ENCODE data around the gene TBX18.

Gene TBX18

DNA sequence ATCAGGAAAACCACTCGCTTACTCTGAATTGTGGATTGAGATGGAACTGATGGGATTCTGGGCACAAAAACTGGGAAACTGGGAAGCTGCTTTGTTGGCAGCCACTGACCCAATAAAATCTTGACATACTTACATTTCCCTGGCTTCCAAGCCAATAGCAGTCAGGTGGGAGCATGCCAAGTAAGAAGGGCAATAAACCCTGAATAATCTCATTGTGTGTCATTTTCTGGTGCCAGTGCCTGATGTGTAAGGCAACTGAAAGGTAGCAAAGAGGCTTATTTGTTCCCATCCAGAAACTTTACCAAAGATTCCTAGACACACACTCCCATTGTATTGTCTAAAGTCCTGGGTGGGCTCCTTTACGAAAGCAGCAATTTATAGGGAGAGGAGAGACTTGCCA lies 93.2 kb downstream of the TBX18 start:
- no peak for DNase-seq (ENCODE audit: low read depth)

GRCh38 chr6:84669945-84670344 lies 94.5 kb downstream of the TBX18 start:
- DNase-seq (ENCODE audit: low read depth): no peak

DNA sequence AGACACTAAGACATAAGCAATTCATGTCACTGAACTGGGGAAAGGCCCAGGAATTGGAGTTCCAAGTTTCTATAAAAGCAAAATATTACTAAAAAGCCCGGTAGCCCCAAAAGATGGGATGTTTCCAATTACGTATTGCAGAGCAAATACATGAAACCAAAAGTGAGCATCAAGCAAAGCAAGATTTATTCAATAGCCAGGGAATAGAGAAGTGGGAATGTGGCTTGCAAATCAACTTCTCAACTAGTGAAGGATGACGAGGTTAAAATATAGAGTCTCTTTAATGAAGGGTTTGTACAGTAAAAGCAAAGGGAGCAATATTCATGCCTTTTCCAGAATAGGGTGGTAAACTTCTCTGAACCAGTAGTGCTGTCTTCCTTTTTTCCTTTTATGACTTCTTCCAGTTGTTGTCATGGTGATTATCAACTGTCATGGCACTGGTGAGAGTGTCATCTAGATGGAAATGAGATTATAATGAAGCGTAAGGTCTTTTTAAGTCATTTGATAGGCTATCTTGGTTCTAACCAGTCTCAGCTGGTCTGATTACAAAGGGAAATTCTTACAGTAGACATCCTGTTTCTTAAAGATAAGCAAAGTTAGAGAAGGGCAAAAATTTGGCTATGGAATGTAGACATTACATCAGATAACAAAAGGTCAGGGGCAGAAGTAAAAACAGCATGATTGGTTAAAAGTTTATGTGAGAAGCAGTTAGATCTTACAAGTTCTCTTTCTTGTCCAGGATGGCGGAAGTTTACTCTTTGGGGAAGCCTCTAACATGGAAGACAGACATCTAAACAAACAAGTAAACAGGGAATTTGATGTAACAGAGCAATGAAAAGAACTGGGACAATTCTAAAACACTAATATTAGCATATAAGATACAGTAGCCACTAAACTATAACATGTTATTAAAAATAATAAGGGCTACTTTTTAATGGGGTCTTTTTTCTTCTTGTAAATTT lies 96.9 kb downstream of the TBX18 start:
- DNase-seq (ENCODE audit: low read depth): no peak

DNA sequence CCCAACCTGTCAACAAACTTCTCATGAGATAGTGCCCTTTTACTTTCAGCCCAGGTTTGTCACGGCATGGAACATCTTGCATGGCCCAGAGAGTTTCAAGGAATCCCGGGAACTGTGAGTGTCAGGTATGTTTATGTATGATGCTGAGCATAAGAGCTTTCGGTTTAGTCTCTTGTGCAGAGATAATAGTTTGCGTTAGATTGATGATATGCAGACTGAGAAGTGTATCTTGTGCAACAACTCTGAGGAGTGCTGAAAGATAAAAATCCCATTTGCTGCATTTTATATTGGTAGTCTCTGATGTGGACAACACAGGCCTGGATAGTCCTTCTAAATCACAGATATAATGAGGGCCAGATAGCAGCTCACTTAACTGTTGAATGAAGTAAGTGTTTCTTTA lies 99.0 kb downstream of the TBX18 start:
- DNase-seq (ENCODE audit: low read depth): no peak

GRCh38 chr6:84663866-84664265 lies 100.5 kb downstream of the TBX18 start:
- no peak for DNase-seq (ENCODE audit: low read depth)

DNA sequence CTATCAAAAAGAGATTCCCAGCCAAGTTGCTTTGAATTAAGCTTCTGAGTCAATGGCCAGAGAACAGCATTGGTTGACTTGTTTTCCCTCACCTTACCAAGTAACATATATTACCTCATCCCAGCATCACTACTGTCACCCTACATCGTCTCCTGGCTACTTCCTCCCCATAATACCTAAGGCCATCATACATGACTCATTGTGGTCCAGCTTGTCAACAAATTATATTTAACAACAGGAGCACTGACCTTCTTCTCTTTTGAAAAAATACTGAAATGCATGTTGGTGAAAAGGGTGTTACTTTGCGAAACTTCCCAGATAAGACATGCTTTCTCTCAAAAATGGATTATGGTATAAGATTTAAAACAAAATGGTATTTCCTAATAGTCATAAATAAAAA lies 106.9 kb downstream of the TBX18 start:
- DNase-seq (ENCODE audit: low read depth): no peak

DNA sequence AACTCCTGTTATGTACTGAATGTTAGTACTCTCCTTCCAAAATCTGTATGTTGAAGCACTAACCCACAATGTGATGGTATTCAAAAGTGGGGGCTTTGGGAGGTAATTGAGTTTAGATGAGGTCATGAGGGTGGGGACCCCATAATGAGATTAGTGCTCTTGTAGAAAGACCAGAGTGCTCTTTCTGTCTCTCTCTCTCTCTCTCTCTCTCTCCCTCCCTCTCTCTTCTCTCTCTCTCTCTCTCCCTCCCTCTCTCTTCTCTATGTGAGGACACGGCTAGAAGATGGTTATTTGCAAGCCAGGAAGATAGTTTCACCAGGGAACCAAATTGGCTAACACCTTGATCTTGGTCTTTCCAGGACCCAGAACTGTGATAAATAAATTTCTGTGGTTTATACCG lies 107.4 kb downstream of the TBX18 start:
- DNase-seq (ENCODE audit: low read depth): no peak

- no peak for DNase-seq (ENCODE audit: low read depth)
Measured at GRCh38 chr6:84653027-84653551, 111.3 kb downstream of the TBX18 start.

DNA sequence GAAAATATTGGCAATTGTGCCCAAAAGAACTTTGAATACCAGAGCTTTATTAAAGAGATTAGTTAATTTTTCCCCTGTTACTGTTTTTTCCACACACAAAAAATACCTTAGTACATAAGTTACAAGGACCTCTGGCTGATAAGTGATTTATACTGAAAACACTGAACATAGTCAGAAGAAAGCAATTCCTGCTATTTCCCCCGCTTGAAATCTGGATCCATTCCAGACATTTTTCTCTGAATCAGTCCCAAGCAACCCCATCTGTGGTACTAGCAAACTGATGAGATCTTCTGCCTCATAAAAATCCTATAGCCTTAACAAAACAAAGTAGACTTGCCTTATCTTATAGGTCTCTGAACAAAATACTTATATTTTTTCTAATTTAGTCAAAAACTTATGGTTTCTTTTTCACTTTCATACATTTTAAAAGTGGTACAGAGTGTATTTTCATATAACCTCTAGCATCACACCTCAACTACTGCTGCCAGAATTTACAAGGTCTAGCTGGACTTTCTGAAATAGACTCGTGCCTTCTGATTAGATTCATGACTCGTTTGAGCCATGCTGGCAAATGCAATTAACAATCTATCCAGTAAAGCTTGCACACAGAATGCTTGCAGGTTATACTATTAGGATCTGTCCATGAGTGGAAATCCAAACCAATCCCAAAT lies 111.9 kb downstream of the TBX18 start:
- DNase-seq (ENCODE audit: low read depth): no peak

- no peak for DNase-seq (ENCODE audit: low read depth)
Measured at GRCh38 chr6:84651583-84651982, 112.8 kb downstream of the TBX18 start.

DNA sequence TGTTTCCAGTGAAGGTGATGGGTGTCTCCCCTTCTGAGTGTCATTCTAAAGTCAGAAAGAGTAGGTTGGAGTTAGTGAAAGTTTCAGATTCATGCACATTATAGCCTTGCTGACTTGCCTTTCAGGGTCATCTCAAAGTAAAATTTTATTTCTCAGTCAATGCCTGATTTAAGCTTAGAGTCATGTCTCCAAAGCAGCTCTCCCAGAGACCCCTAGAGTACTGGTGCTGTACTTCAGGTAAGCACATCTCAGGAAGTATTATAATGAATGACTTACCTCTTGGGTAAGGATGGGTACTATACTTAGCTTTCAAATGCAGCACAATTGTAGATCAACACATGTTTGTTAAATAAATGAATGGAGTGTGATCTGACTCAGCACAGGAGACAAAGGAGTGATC lies 116.0 kb downstream of the TBX18 start:
- no peak for DNase-seq (ENCODE audit: low read depth)

DNA sequence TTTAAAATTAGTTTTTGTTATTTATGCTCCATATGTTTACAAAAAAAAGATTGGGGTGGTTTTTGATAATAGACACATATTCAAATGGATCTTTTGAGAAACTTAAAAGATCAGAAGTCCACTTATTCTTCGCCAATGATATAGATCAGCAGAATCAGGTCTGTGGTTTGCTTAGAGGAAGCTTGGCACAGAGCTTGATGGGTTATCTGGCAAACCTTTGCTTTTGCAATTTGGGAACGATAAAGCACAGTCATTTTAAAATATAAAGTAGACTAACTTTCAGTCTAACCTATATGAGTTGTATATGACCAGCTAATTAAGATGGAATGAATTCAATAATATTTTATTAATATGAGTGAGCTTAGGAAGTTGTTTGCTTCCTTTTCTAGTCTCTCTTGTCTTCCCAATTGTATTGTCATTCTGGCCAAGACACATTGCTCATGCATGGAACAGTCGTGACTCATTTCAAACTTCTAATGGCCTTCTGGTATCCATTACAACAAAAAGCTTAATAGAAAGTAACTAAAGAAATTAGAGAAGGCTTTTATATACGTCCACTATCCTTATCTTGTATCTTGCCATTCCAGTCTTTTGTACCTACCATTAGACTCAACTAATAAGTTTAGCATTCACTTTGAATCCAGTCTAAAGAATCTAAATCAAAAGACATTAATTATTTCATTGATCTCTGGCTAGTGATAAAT lies 118.7 kb downstream of the TBX18 start:
- DNase-seq (ENCODE audit: low read depth): no peak

GRCh38 chr6:84645000-84645399 lies 119.4 kb downstream of the TBX18 start:
- no peak for DNase-seq (ENCODE audit: low read depth)

GRCh38 chr6:84643778-84644177 lies 120.6 kb downstream of the TBX18 start:
- no peak for DNase-seq (ENCODE audit: low read depth)

DNA sequence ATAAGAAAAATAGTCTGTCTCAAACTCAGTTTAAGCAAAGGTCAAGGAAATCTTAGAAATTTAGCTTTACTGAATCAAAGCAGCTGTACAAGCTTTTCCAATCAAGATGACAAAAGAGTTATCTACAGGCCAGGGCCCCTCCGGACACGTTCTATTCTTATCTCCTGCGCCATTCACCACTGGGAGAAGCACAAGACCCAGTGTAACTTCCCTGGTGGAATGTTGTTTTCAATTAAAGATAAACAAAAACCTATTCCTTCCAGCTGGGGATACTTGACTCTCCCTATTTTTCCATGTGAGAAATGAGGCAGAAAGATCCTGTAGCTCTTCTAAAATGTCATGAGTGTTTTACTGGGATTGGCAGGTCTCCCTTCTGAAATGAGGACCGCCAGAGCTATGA lies 123.3 kb downstream of the TBX18 start:
- no peak for DNase-seq (ENCODE audit: low read depth)

- DNase-seq (ENCODE audit: low read depth): no peak
Measured at GRCh38 chr6:84639396-84639795, 125.0 kb downstream of the TBX18 start.

DNA sequence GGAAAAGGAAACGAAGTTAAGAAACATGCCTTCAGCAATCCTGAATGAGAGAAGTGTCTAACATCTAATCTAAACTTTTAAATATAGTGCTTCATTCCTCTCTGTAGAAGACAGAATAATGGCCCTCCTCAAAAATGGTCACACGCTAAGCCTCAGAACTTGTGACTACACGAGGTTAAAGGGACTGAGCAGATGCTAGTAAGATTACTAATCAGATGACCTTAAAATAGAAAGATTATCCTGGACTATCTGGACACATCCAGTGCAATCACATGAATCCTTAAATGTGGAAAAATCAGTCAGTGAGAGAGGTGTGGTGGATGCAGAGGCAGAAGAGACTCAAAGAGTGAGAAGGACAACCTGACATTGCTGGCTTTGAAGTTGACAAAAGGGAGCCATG lies 126.1 kb downstream of the TBX18 start:
- DNase-seq (ENCODE audit: low read depth): no peak

All from stimulated activated CD8-positive, alpha-beta memory T cell treated with anti-CD3 and anti-CD28 coated beads, Interleukin-15, amount 100 ng/mL, for 1 hour (primary cell).